GM21723 (cell line): ENCODE results near the gene ARFRP1.

Experiments
- ATAC-seq: cut with Tn5 transposase; IDR thresholded peaks from one replicate; pipeline ENCODE4 v1.9.1; 2021; ENCODE audit warnings: mild to moderate bottlenecking, moderate library complexity; ENCODE audit not compliant: unreplicated experiment

Gene ARFRP1

DNA sequence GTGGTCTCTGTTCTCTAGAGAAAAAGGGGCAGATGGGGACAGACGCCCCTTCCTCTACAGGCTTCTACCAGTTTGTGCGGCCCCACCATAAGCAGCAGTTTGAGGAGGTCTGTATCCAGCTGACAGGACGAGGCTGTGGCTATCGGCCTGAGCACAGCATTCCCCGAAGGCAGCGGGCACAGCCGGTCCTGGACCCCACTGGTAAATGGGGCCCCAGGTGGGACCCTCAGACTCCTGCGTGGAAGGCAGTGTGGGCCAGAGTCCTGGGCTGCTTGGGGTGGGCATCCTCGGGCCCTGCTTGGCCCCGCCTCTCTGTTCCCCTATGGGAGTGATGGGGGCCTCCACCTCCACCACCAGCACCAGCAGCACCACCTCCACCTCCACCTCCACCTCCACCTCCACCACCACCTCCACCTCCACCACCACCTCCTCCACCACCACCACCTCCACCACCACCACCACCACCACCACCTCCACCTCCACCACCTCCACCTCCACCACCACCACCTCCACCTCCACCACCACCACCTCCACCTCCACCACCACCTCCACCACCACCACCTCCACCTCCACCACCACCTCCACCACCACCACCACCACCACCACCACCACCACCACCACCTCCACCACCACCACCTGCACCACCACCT is 14.6 kb downstream of the ARFRP1 start:
- ATAC-seq, result no peak

DNA sequence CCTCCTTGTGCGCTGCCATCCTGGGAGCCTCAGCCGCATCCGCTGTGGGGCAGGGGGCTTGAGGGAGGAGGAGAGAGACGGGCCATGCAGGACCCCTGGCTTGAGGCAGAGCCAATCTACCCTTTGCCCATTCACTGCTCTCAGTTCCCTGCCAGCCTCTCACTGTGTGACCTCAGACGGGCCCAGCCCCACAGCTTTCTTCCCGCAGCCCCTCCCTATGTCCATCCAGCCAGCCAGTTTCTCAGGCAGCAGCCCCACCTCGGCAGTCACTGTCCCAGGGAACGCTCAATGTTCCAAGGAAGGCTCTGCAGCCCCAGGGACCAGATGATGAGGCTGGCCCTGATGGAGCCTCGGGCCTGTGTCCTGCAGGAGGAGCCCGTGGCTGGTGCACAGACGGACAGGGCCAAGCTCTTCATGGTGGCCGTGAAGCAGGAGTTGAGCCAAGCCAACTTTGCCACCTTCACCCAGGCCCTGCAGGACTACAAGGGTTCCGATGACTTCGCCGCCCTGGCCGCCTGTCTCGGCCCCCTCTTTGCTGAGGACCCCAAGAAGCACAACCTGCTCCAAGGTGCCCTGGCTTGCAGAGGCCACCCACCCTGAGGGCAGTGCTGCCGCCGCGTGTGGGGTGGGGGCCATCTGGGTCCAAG is 15.2 kb downstream of the ARFRP1 start:
- ATAC-seq, result no peak

- ATAC-seq, result no peak
Measured at GRCh38 chr20:63691711-63692435, 15.9 kb downstream of the ARFRP1 start.

DNA sequence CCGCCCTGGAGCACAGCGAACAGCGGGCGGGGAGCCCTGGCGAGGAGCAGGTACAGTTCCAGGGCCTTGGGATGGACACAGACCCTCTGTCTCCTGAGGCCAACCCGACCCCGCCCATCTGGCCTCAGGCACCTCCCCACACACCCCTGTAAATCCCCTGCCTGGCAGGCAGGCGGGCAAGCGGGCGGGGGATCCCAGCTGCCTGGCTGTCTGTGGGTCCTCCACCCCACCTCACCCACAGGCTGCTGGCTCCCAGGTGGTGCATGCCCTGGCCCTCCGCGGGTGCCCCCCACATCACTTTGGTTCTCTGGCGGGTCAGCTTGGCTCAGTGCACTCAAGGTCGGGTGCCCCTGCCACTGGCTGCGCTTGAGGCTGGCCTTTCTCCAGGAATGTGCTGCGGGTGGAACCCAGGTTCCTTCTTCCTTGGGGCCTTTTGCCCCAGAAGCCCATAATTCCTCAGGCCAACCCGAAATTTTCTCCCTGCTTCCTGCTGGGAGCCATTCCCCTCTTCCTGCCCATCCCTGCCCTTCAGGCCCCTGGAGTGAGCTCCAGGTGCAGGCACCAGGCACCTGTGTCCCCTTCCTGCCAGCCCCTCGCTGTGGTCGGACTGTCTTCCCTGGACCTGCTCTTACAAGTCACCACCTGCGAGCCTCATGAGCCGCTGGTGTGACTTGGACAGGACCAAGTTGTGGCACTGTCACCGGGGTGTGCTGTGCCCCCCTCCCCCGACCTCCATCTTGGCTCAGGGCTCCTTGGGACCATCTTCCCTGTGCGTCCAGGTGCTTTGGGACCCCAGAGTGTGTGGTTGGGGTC is 16.7 kb downstream of the ARFRP1 start:
- no peak for ATAC-seq

DNA sequence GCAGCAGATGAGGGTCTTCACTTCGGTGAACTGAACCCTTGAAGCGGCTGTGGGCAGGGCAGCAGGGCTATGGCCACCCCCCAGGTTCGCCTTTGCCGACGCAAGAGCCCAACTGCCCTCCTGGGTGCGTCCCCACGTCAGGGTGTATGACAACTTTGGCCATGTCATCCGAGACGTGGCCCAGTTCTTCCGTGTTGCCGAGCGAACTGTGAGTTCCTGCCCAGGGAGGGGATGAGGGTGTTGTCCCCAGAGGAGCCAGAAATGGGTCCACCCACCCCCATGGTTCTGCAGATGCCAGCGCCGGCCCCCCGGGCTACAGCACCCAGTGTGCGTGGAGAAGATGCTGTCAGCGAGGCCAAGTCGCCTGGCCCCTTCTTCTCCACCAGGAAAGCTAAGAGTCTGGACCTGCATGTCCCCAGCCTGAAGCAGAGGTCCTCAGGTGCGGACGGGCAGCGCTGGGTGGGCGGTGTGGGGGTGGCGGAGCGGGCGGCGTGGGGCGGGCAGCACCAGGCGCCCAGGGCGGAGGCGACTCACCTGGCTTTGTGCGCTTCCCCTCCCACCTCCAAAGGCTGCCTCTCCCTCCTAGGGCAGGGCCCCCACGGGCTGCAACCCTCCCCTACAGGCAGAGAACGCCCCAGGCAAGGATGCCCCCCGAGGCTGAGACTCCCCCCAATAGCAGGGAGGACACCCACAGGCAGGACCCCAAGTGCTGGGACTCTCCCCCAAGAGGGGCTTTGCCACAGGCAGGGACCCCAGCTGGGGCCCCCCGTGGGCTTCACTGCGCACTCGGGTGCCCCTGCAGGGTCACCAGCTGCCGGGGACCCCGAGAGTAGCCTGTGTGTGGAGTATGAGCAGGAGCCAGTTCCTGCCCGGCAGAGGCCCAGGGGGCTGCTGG is 17.5 kb downstream of the ARFRP1 start:
- no peak for ATAC-seq

DNA sequence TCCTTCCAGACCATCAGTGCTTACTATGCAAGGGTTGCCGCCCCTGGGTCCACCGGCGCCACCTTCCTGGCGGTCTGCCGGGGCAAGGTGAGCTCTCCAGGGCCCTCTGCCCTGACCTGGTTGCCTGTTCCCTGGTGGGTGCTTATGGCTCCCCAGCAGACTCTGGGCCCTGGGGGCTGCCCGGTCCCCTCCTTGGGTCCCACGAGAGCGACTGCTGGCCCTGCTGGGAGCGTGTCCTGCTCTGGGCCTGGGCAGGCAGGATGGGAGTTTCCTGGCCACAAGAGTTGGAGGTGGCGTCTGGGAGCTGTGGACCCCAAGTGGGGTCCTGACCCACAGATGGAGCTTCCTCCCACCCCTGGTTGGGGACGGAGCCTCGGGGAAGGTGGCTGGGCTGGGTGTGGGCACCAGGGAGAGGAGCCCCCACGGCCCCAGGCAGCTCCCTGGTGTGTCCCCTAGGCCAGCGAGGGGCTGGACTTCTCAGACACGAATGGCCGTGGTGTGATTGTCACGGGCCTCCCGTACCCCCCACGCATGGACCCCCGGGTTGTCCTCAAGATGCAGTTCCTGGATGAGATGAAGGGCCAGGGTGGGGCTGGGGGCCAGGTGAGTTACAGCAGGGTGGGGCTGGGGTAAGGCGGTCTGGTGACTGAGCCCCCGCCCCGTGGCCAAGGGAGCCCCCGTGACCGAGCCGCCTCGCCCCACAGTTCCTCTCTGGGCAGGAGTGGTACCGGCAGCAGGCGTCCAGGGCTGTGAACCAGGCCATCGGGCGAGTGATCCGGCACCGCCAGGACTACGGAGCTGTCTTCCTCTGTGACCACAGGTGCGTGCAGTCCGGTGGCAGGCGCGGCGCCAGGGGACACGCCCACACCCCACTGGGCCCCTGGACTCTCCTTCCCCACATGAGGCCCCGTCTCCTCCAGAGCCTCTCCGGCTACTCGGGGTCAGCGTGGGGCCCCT is 18.5 kb downstream of the ARFRP1 start:
- ATAC-seq, result no peak

DNA sequence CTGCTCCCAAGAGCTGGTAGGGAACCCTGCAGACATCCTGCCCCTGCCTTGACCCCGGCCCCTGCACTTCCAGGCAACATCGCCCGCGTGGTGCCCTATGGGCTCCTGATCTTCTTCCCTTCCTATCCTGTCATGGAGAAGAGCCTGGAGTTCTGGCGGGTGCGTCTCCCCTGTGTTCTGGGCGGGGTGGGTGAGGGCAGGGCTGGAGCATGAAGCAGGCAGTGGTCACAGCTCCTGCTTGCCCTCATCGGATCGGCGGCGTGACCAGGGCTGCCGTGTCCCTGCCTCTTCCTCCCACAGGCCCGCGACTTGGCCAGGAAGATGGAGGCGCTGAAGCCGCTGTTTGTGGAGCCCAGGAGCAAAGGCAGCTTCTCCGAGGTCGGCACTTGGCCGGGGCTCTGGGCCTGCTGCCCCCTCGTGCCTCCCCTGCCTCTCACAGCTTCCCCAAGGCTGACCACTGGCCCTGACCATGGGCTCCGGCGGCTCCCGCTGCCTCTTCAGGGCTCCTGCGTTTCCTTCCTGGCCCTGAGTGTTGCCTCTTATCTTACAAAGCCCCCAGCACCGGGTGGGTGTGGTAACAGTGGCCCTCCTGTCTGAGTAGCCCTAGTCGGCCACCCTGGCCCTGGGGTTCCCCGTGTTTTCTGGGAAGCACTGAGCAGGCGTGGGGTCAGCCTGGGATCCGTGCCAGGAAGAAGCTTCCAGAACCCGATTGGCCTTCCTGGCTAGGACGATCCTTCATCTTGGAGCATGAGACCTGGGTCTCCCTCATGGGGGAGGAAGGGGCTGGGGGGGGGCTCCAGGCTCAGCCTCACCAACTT is 19.3 kb downstream of the ARFRP1 start:
- no peak for ATAC-seq

GRCh38 chr20:63687419-63688178 is 20.2 kb downstream of the ARFRP1 start:
- no peak for ATAC-seq

DNA sequence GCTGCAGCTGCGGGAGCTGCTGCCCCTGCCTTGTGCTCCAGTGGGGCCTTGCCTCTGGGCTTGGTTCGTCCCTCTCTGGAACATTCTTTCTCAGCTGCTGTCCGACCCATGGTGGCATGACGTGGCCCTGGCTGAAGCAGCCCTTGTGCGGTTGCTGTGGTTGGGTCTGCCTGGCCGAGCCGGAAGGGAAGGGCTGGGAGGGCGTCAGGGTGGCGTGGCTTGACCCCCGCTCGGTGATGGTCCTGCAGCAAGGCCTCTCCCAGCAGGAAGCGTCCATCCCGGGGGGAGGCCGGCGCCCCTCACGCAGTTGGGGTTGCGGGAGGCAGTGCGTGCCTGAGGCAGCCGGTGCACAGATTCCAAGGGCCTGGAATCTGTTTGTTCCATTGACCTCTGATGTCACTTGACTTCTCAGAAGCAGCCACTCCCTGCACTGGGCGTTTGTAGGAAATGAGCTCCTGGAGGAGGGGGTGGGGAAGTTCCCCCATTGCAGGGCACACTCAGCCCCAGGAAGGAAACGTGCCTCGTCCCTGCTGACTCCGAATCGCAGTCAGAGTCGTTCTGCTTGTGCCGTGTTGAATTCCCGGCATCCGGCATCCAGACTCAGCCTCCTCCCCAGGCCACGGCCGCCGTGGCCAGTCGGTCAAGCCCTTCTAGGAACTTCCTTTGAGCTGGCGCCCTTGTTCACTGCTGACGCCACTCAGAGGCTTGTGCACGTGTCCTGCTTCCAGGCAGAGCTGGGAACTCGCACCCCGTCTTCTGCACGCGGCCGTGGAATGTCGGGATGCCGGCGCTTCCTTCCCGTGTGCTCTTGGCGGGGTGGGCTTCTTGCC is 21.1 kb downstream of the ARFRP1 start:
- ATAC-seq, result no peak

DNA sequence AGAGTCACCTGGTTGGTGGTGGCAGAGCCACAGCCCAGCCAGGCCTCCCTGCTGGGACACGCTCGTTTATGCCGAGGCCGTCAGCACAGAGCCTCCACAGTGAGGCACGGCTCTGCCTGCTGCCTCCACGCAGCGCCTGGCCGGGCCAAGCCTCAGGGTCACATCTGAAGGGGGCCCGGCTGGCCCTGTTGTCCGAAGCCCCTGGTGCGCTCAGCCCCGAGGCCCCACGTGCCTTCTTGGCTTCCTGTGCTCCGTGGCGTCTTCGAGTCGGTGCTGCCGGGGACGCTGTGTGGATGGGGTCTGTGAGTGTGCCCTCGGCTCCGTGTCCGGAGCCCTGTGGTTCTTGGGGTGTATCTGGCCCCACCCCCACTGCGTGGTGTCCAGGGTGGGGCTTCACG is 21.7 kb downstream of the ARFRP1 start:
- ATAC-seq, result no peak

- no peak for ATAC-seq
Measured at GRCh38 chr20:63685269-63686026, 22.3 kb downstream of the ARFRP1 start.

- ATAC-seq, result no peak
Measured at GRCh38 chr20:63682384-63683139, 25.2 kb downstream of the ARFRP1 start.

DNA sequence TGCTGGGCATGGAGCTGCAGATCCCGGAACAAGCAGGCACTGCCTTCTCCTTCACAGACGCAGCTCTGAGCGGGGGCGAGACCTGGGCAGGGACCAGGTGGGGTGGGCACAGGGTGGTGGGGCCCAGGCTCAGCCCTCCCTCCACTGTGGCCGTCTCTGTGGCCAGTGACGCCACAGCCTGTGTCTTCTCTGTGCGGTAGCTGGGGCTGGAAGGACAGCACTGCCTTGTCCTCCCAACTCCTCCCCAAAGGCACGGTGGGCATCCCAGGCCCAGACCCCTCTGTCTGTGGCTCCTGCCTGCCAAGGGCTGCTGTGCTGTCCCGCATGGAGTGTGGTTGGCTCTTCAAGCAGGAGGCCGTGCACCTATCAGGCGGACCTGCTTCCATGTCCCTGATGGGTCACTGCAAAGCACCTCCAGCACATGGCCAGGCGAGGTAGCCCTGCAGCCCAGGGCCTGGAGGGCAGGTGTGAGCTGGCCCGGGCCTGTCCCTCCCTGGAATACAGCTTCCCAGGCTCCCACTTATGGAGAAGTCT is 26.1 kb downstream of the ARFRP1 start:
- ATAC-seq, result no peak

DNA sequence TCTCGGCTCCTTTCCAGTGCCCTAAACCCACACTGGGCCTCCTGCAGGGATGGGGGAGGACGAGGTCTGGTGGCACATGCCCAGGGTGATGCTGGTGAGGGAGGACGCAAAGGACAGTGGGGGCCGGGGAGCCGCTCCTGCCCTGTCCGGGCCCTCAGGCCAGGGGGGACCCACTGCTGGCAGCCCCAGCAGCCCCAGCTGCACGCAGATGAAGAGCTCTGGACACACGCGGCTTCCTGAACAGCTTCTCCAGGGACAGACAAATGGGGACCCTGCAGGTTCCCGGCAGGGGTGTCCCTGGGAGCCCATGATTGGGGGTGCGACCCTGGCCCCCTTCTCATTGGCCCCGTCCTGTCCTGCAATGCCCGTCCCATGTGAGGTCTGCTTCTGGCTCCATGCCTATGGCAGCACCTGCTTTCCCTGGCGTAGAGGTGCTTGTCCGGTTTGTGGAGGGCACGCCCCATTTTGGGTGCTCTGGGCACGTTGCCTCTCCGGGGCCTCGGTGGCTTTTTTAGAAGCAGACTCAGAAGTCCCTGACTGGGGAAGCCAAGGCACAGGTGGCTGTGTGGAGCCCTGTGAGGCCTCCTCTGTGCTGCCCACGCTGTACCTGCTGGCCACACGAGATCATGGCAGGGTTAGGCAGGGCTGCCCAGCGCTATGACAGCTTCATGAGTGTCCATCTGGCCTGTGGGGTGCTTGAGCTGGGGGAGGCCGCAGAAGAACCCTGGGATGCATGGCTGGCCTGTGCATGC is 26.7 kb downstream of the ARFRP1 start:
- ATAC-seq, result no peak
